Spleen (tissue), 7 donors: ENCODE measurements around the gene BAG1.

Experiments used
- CTCF ChIP-seq, 11 experiments: fragments of 200-600 bp in 7 of 11; fragments of 450-650 bp in 4 of 11; sonication (generic) in 4 of 11; IDR thresholded peaks in 8 of 11; conservative IDR thresholded peaks in 3 of 11; 1 replicate in 7 of 11; 2 replicates in 4 of 11; pipeline versions ENCODE4 v1.4.0 to v1.8.0; 2016 to 2021; ENCODE audit warnings: antibody characterized with exemption in 11 of 11, inconsistent platforms in 4 of 11, mild to moderate bottlenecking in 1 of 11
- POLR2A ChIP-seq, 3 donors: fragments of 450-650 bp; IDR thresholded peaks; one replicate each; pipeline ENCODE4 v1.5.1; 2017; ENCODE audit warnings: antibody characterized with exemption in 3 of 3, mild to moderate bottlenecking in 1 of 3
- donor health status: DM: no; HTN: no; CAD: no; lungs with moderate emphysema.
- donor health status: DM: no; HTN: no; CAD: no.
- donor health status: DM: no; HTN: no; CAD: no.

GRCh38 chr9:33297432-33297831, 32.9 kb upstream of the BAG1 start:
- no peak for TF ChIP-seq CTCF (IDR thresholded peaks at IDR 0.05 in 8 of 11, conservative IDR thresholded peaks at IDR 0.05 in 3 of 11)
- TF ChIP-seq POLR2A (IDR thresholded peaks at IDR 0.05): no peak
